ENCODE results near the gene CHRM2. TPM values are rescaled to one million over a fixed set of nuclear protein-coding genes. Genes with fewer than 3 reads are reported as not detected.
"Not testable (repeated sequence)": the region's sequence is repeated elsewhere in the genome, so short reads cannot be mapped to it uniquely, and the experiment has no call there.

Gene CHRM2
- total RNA-seq, result not detected

DNA sequence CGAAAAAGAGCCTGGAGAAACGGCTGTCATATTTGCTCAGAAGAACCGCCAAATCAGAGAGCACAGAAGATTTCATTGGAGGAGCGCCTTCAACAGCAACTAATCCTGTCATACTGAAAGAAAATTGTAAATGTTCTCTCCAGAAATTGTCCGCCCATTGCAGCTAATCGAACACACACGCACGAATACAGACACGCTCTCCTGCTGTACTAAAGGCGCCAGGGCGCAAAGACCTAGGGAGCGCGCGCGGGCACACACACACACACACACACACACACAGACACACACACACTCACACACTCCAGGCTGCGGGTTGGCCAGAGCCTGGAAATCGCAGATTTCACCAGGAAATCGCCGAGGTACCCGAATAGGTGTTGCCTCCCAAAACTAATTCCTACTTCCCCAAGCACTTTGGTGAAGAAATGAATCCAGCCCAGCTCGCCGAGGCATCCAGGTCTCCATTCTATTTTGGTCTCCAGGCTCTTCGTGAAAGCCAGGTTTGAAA lies at the start of gene CHRM2:
Gene CHRM2 (plus strand): TSS at position 157 of the 505 bp plus-strand sequence. CDS start 146,214 bp downstream, outside the sequence.
- H3K4me1 ChIP-seq, result no peaks in the 10 kb centered on the region
- no peak within 1 kb of the TSS for H3K27ac ChIP-seq
- no peaks in the 10 kb centered on the region for H3K9me3 ChIP-seq
- H3K27me3 ChIP-seq, result peaks cover 14% of the 10 kb centered on the region
- no peaks in the 10 kb centered on the region for H3K36me3 ChIP-seq
- intact Hi-C loops (cut with DNase I), result no loop called here
- TF ChIP-seq, protein P1, sequence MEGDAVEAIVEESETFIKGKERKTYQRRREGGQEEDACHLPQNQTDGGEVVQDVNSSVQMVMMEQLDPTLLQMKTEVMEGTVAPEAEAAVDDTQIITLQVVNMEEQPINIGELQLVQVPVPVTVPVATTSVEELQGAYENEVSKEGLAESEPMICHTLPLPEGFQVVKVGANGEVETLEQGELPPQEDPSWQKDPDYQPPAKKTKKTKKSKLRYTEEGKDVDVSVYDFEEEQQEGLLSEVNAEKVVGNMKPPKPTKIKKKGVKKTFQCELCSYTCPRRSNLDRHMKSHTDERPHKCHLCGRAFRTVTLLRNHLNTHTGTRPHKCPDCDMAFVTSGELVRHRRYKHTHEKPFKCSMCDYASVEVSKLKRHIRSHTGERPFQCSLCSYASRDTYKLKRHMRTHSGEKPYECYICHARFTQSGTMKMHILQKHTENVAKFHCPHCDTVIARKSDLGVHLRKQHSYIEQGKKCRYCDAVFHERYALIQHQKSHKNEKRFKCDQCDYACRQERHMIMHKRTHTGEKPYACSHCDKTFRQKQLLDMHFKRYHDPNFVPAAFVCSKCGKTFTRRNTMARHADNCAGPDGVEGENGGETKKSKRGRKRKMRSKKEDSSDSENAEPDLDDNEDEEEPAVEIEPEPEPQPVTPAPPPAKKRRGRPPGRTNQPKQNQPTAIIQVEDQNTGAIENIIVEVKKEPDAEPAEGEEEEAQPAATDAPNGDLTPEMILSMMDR (IDR thresholded peaks at IDR 0.05), result no peak
- peak within 1 kb of the TSS; percentile 26 to 28 for H3K4me3 ChIP-seq
- no peak for DNase-seq (ENCODE audit: low spot score in 2 of 2)

DNA sequence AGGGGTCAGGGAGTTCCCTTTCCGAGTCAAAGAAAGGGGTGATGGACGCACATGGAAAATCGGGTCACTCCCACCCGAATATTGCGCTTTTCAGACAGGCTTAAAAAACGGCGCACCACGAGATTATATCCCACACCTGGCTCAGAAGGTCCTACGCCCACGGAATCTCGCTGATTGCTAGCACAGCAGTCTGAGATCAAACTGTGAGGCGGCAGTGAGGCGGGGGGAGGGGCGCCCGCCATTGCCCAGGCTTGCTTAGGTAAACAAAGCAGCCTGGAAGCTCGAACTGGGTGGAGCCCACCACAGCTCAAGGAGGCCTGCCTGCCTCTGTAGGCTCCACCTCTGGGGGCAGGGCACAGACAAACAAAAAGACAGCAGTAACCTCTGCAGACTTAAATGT lies 37.1 kb upstream of the CHRM2 start:
- intact Hi-C loops (cut with DNase I); H3K27me3 ChIP-seq; H3K4me1 ChIP-seq; H3K9me3 ChIP-seq; H3K4me3 ChIP-seq; DNase-seq (ENCODE audit: low spot score in 2 of 2); H3K27ac ChIP-seq; H3K36me3 ChIP-seq: not testable (repeated sequence)

DNA sequence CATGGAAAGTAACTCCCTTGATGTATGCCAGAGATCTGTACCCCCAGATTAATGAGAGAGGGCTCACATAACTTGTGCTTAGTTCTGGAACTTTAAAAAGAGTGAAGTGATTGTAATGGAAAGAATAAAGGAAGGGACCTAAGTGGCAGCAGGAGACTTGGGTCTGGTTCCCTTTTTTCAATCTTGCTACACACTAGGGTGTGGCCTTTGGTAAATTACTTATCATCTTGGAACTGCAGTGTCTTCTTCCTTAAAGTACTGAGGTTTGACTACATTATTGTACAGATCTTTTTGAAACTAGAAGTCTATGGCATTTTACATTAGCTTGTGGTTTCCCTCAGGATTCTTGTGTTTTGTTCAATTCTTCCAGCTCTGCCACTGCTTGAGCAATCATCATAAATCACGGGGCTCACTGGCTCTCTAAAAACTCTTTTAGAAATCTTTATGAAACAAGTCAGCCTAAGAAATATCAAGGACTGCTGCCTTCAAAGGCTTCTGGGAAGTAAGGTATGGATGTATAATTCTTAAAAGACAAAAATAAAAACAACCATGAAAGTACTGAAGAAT lies 22.5 kb upstream of the CHRM2 start:
- intact Hi-C loops (cut with DNase I), result no loop called here
- Histone ChIP-seq H3K27ac (no peak overlapping the region), H3K4me3 (no peak overlapping the region), H3K27me3 (no peaks in the 10 kb centered on the region), H3K36me3 (no peaks in the 10 kb centered on the region), H3K9me3 (no peaks in the 10 kb centered on the region), H3K4me1 (no peaks in the 10 kb centered on the region)
- DNase-seq (ENCODE audit: low spot score in 2 of 2), result no peak
- TF ChIP-seq, protein P1 (IDR thresholded peaks at IDR 0.05), result no peak

DNA sequence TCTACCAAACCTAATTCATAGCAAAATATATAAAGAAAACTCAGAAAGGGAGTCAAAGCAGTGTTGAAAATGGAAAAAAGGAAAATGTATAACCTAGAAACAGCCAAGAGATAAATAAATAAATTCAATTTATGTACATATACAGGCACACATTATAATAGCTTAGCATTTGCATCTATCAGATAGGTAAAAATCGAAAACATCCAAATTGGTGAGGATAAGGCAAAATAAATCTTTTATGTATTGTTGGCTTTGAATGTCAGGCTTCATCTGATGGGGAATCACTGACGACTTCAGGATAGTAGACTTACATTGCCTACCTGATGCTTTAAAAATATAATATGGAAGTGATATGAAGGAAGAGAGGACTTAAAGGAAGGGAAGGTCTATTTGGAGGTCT lies 20.6 kb upstream of the CHRM2 start:
- H3K27ac ChIP-seq, result no peak overlapping the region
- H3K4me3 ChIP-seq, result no peak overlapping the region
- H3K27me3 ChIP-seq, result no peaks in the 10 kb centered on the region
- intact Hi-C loops (cut with DNase I), result no loop called here
- H3K36me3 ChIP-seq, result no peaks in the 10 kb centered on the region
- no peaks in the 10 kb centered on the region for H3K4me1 ChIP-seq
- no peaks in the 10 kb centered on the region for H3K9me3 ChIP-seq
- DNase-seq (ENCODE audit: low spot score in 2 of 2), result no peak
- TF ChIP-seq, protein P1 (IDR thresholded peaks at IDR 0.05), result no peak

DNA sequence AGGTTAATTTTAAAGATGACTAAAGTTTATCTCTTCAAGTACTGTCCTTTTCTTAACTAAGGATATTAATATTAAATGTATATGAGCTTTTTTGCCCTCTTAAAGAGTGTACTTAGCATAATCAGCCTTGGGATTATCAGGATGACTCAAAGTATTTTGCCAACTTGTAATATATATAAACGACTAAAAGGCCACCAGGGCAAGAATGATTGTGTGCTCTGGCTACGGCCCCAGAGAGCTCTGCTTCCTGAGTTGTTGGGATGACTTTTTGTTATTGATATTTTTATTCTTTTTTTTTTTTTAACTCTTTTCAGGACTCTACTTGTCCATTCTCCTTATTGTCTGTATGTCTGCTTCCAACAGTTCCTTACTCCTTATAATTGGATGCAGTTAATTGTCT lies 14.8 kb upstream of the CHRM2 start:
- Histone ChIP-seq H3K27ac (no peak overlapping the region), H3K36me3 (no peaks in the 10 kb centered on the region)

DNA sequence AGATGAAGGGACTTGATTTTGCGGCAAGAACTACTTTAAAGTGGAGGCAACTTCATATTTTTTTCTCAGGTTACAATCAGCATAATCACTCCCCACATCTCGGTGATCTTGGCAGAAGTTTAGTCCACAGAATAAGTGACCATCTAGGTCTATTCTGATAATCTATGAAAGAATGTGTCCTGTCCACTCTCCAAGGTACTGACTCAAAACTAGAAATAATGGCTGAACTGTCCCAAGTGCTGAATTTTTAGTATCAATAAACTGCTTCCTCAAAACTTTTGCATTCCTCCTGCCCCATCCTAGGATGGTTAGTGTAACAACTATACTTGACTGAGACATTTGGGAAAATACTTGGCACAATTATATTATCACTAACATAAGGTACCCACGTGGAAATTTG lies 10.9 kb upstream of the CHRM2 start:
- no peak overlapping the region for H3K27ac ChIP-seq
- TF ChIP-seq, protein P1 (IDR thresholded peaks at IDR 0.05), result no peak
- no peak overlapping the region for H3K4me3 ChIP-seq
- no peak for DNase-seq (ENCODE audit: low spot score in 2 of 2)
- H3K9me3 ChIP-seq, result no peaks in the 10 kb centered on the region
- no peaks in the 10 kb centered on the region for H3K4me1 ChIP-seq
- no peaks in the 10 kb centered on the region for H3K27me3 ChIP-seq
- intact Hi-C loops (cut with DNase I), result no loop called here
- no peaks in the 10 kb centered on the region for H3K36me3 ChIP-seq

More for the DNA sequence above, 14.8 kb upstream of the CHRM2 start:
- Histone ChIP-seq H3K9me3 (no peaks in the 10 kb centered on the region), H3K27me3 (no peaks in the 10 kb centered on the region), H3K4me1 (no peaks in the 10 kb centered on the region), H3K4me3 (no peak overlapping the region)
- DNase-seq (ENCODE audit: low spot score in 2 of 2), result no peak
- intact Hi-C loops (cut with DNase I), result no loop called here
- TF ChIP-seq, protein P1 (IDR thresholded peaks at IDR 0.05), result no peak

All from ascending aorta (tissue), 2 donors.